ENCODE measurements around the gene C9.
"Not testable (repeated sequence)": the region's sequence is repeated elsewhere in the genome, so short reads cannot be mapped to it uniquely, and the experiment has no call there.

Gene C9

GRCh38 chr5:39319395-39319794 is 44.9 kb downstream of the C9 start:
- DNase-seq, result no peak

DNA sequence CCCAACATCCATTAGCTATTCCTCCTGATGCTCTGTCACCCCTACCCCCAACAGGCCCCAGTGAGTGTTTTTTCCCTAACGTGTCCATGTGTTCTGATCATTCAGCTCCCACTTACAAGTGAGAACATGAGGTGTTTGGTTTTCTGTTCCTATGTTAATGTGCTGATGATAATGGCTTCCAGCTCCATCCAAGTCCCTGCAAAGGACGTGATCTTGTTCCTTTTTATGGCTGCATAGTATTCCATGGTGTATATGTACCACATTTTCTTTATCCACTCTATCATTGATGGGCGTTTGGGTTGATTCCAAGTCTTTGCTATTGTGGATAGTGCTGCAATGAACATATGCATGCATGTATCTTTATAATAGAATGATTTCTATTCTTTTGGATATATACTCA is 47.8 kb downstream of the C9 start:
- DNase-seq, result not testable (repeated sequence)

DNA sequence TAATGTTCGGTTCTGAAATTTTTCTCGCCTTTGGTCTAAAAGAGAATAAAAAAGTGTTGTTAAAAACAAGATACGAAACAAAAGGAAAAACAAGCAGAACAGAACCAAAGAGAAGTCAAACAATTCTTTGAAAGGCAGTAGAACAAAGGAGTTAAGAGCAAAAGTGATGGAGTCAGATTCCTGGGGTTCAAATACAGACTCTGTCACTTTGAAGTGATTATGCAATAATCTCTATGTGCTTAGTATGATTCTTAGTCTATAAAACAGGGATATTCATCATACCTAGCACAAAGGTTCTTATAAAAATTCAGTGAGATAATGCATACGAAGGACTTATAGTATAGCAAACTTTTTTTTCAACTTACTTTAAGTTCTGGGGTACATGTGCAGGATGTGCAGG is 48.3 kb downstream of the C9 start:
- DNase-seq, result no peak

- DNase-seq, result no peak
These were observed 49.7 kb downstream of the C9 start for GRCh38 chr5:39314591-39314990.

GRCh38 chr5:39309534-39309933 is 54.8 kb downstream of the C9 start:
- DNase-seq, result no peak

DNA sequence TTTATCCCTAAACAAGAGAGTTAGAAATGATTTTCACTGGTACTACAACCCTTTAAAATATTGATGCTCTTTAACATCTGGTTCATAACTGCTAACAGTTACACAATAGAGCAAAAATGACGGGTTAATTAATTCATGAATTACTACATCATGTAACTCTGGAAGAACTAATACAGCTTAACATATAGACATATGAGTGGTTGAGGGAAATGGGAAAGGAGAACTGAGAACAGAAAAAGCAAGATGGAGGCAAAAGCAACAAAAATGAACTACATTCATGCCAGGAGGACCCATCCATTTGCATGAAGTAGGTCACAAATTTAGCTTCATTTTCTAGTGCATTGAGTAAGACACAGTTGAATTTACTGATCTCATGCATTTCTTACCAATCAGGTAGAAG is 61.8 kb downstream of the C9 start:
- DNase-seq, result no peak

DNA sequence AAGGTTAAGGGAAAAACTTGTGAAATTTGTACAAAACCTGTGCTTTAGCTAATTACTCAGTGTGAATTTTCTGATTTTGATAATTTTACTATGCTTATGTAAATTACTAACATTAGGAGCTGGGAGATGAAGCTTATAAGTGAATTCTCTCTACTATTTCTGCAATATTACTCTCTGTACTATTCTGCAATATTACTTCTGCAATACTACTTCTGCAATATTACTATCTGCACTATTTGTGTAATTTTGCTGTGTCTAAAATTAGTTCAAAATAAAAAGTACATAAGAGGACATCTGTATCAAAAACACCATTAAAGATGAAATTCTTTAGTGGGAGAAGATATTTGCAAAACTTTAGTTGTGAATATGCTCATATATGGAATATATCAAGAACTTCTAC is 62.9 kb downstream of the C9 start:
- DNase-seq, result no peak

DNA sequence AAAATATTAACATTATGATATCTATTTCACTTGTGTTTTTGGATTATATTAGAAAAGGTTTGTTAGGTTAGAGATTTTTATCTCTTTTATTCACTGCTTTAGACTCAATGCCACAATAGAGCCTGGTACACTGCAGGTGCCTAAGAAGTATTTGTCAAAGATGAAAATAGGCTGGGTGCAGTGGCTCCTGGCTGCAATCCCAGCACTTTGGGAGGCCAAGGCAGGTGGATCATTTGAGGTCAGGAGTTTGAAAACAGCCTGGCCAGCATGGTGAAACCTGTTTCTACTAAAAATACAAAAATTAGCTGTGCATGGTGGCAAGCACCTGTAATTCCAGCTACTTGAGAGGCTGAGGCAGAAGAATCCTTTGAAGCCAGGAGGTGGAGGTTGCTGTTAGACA is 64.3 kb downstream of the C9 start:
- peak in 1 of 2 experiments; percentile 4 for DNase-seq

DNA sequence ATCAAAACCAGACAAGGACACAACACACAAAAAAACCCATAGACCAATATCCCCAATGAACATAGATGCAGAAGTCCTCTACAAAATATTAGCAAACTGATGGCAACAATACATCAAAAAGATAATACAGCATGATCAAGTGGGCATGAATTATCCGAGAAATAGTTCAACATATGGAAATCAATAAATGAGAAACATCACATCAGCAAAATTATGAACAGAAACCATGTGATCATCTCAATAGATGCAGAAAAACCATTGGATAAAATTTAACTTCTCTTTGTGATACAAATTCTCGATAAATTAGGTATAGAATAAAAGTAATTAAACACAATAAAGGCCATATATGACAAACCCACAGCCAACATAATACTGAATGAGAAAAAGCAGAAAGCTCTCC is 69.6 kb downstream of the C9 start:
- DNase-seq, result no peak

GRCh38 chr5:39284552-39284951 is 79.7 kb downstream of the C9 start:
- peak; percentile 77 to 84 for DNase-seq

- peak; percentile 40 to 51 for DNase-seq
These were observed 81.0 kb downstream of the C9 start for GRCh38 chr5:39283231-39283818.

DNA sequence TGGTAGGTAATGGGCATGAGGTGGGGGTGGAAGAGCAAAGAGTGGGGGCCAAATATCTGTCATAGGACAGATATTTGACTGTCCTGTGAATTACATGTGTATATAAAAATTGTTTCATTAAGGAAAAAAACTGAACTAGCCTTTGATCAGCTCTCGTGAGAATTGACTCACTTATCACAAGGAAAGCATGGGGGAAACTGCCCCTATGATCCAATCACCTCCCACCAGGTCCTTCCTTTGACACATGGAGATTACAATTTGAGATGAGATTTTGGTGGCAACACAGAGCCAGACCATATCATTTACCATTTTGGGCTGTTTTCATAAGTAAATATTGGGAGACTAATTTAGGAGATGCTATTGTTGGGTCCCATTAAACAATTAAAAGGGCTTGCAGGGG is 81.7 kb downstream of the C9 start:
- DNase-seq, result no peak

GRCh38 chr5:39275865-39276264 is 88.4 kb downstream of the C9 start:
- not testable (repeated sequence) for DNase-seq

- no peak for DNase-seq
These were observed 89.8 kb downstream of the C9 start for GRCh38 chr5:39274398-39275085.

GRCh38 chr5:39273314-39273954 is 90.9 kb downstream of the C9 start:
- no peak for DNase-seq

GRCh38 chr5:39272869-39273231 is 91.4 kb downstream of the C9 start:
- DNase-seq, result not testable (repeated sequence)

DNA sequence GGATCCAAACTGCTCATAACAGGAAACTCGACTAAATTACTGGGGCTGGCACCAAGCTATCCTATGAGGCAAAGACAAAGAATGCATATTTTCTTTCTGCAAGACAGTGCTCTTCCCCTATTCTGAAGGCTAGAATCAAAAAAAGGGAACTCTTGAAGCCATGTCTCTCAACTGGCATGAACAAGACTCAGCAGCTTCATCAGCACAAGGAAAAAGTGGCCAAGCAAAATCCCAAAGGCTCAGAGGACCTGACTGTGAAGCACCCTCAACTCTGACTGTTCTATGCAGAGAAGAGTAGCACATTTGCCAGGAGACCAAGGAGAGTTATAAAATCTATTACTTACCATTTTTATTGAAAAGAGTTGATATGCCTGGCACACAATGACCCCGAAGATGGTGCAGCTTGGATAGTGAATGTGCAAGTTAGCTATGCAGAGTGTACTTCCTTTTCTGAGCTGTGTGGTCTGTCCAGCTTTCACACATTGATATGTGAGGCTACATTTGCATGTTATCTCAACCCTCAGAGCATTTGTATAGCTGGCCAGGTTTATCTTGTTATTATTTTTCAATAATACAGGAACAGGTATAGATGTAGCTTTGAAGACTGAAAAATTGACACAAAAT is 94.0 kb downstream of the C9 start:
- no peak for DNase-seq

DNA sequence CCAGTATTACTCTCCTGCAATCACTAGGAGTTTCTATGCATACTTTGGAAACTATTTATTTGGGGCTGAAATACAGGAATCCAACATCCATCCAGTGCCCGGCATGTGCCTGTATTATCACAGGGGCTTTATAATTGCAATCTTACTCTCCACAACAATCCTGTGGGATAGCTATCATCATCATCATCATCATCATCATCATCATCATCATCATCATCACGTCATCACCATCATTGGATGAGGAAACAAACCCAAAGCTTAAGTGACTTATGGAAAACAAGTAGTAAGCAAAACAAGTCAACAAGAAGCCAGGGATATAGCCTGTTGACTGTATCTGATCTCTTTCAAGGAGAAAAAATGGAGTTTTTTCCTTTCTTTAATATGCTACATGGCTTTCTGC is 97.1 kb downstream of the C9 start:
- DNase-seq, result no peak

- DNase-seq, result no peak
These were observed 97.9 kb downstream of the C9 start for GRCh38 chr5:39266442-39266841.

DNA sequence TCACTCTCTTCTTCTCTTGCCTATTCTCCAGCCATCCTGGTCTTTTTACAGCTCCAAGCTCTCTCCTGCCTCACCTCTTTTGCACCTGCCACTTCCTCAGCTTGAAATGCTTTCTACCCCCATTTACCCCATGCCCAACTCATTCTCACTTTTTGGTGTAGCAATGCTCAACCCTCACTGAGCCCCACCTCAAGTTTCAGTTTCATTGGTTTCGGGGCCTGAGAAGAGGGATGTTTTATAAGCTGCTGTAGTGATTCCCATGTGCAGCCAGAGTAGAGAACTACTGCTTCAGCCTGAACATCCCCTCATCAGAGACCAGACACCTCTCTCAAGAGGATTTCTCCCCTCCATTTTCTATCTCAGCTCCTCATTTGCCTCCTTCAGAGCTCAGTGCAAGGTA is 99.8 kb downstream of the C9 start:
- no peak for DNase-seq

DNA sequence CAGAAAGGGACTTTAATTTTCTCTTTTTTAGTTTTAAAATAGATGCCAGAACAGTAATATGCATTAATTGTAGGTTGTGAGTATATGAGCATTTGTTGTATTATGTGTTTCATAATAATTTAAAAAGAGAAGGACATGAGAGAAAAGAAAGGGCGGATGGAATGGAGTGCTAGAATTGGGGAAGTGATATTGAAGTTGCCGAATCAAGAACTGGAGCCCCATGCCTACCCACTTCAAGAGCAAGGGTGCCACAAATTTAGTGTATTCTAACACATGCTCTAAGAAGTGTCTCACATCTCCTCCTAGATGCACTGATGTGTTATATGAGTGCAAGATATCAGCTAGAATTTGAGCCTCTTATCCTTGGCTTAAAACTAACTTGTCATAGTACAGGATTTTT is 101.3 kb downstream of the C9 start:
- no peak for DNase-seq

DNA sequence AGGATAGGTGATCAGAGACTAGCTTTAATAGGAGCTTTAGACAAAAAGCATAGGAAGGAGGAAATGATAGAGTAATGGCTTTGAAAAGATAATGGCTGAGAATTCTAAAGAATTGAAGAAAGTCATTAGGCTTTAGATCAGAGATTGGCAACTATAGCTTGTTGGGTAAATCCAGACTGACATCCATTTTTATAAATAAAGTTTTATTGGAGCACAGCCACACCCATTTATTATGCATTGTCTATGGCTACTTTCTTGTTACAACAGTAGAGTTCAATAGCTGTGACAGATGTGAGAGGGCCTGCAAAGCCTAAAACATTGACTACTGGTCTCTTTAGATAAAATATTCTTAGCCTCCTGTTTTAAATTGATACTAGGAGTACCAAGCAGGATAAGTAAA is 104.2 kb downstream of the C9 start:
- DNase-seq, result no peak

- no peak for DNase-seq
These were observed 106.7 kb downstream of the C9 start for GRCh38 chr5:39257554-39257953.
